ENCODE results near the gene TSPAN8.
"Not testable (repeated sequence)": the region's sequence is repeated elsewhere in the genome, so short reads cannot be mapped to it uniquely, and the experiment has no call there.

TSPAN8 gene

DNA sequence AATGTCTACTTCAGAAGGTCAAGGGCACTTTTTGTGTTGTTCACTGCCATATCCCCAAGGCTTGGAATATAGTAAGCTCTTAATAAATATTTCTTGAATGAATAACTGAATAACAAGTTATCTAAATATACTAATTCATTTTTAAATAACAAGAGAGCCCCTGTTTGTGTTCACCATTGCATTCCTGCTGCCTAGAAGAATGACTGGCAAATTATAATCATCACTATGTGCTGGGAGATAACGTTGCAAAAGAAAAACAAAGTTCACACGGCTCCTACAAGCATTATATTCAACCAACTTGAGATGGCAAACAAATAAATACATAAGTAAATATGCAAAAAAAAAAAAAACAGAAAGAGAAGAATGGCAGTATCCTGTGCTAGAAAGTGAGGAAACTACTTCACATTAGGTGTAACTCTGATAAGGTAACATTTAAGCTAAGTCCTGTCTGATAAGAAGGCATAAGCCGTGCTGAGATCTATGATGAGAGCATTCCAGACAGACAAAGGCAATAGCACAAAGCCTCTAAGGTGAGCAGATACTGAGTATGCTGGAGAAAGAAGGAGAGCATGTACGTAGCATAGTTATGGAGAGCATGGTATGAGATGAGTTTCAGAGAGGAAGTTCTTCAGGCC is 9.2 kb upstream of the TSPAN8 start:
- no peak for DNase-seq (ENCODE audit: insufficient read length, low spot score)
- no peak for TF ChIP-seq TAF1 (IDR thresholded peaks at IDR 0.05; ENCODE audit: low read depth, low read length)
- no peak for TF ChIP-seq SPI1 (IDR thresholded peaks at IDR 0.05; ENCODE audit: low read depth, low read length)
- no peak for TF ChIP-seq POU2F2 (IDR thresholded peaks at IDR 0.05; ENCODE audit: low read depth, low read length)
- no peak for TF ChIP-seq PAX5 (IDR thresholded peaks at IDR 0.05; ENCODE audit: insufficient read depth, low read length, severe bottlenecking)
- TF ChIP-seq POLR2AphosphoS5 (IDR thresholded peaks at IDR 0.05; ENCODE audit: low read depth, low read length), result no peak
- no peak for TF ChIP-seq POLR2A (IDR thresholded peaks at IDR 0.05; ENCODE audit: low read depth, low read length)
- no peak for FAIRE-seq

- DNase-seq (ENCODE audit: insufficient read length, low spot score), result no peak
- no peak for FAIRE-seq
- no peak for TF ChIP-seq SPI1 (IDR thresholded peaks at IDR 0.05; ENCODE audit: low read depth, low read length)
- no peak for TF ChIP-seq PAX5 (IDR thresholded peaks at IDR 0.05; ENCODE audit: insufficient read depth, low read length, severe bottlenecking)
- no peak for TF ChIP-seq TAF1 (IDR thresholded peaks at IDR 0.05; ENCODE audit: low read depth, low read length)
- TF ChIP-seq POLR2AphosphoS5 (IDR thresholded peaks at IDR 0.05; ENCODE audit: low read depth, low read length), result no peak
Observed at GRCh38 chr12:71166280-71166679, 8.5 kb upstream of the TSPAN8 start.

GRCh38 chr12:71165780-71166179 is 8.0 kb upstream of the TSPAN8 start:
- not testable (repeated sequence) for FAIRE-seq; DNase-seq (ENCODE audit: insufficient read length, low spot score)

- TF ChIP-seq TAF1 (IDR thresholded peaks at IDR 0.05; ENCODE audit: low read depth, low read length), result no peak
- DNase-seq (ENCODE audit: insufficient read length, low spot score) (no peak), FAIRE-seq (no peak)
Observed at GRCh38 chr12:71164568-71165197, 6.9 kb upstream of the TSPAN8 start.

DNA sequence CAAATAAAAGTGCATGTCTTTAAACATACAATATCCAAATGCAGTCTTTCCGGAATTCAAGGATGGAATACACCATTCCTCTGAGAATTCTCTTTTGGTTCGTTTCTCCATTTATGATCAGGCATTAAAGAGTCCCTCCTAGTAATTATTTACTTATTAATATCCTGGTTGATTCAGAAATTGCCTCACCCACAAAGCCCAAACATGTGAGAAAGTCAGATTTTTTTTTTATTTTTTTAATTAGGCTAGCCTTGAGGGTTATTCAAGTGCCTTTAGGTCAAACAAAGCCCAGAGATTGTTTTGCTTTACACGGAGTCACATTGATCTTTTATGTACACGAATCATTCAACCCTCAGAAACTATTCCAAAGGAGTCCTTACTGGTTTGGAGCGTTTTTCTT is 6.4 kb upstream of the TSPAN8 start:
- no peak for TF ChIP-seq SPI1 (IDR thresholded peaks at IDR 0.05; ENCODE audit: low read depth, low read length)
- no peak for TF ChIP-seq PAX5 (IDR thresholded peaks at IDR 0.05; ENCODE audit: insufficient read depth, low read length, severe bottlenecking)
- TF ChIP-seq TAF1 (IDR thresholded peaks at IDR 0.05; ENCODE audit: low read depth, low read length), result no peak
- TF ChIP-seq POLR2A (IDR thresholded peaks at IDR 0.05; ENCODE audit: low read depth, low read length), result no peak
- no peak for TF ChIP-seq POU2F2 (IDR thresholded peaks at IDR 0.05; ENCODE audit: low read depth, low read length)
- no peak for TF ChIP-seq POLR2AphosphoS5 (IDR thresholded peaks at IDR 0.05; ENCODE audit: low read depth, low read length)
- no peak for DNase-seq (ENCODE audit: insufficient read length, low spot score)
- no peak for FAIRE-seq

- no peak for DNase-seq (ENCODE audit: insufficient read length, low spot score)
- TF ChIP-seq POLR2AphosphoS5 (IDR thresholded peaks at IDR 0.05; ENCODE audit: low read depth, low read length), result no peak
- TF ChIP-seq POU2F2 (IDR thresholded peaks at IDR 0.05; ENCODE audit: low read depth, low read length), result no peak
- no peak for TF ChIP-seq SPI1 (IDR thresholded peaks at IDR 0.05; ENCODE audit: low read depth, low read length)
- no peak for TF ChIP-seq POLR2A (IDR thresholded peaks at IDR 0.05; ENCODE audit: low read depth, low read length)
- TF ChIP-seq PAX5 (IDR thresholded peaks at IDR 0.05; ENCODE audit: insufficient read depth, low read length, severe bottlenecking), result no peak
- no peak for TF ChIP-seq TAF1 (IDR thresholded peaks at IDR 0.05; ENCODE audit: low read depth, low read length)
- FAIRE-seq, result peak; percentile 26
Observed at GRCh38 chr12:71162832-71163763, 5.3 kb upstream of the TSPAN8 start.

DNA sequence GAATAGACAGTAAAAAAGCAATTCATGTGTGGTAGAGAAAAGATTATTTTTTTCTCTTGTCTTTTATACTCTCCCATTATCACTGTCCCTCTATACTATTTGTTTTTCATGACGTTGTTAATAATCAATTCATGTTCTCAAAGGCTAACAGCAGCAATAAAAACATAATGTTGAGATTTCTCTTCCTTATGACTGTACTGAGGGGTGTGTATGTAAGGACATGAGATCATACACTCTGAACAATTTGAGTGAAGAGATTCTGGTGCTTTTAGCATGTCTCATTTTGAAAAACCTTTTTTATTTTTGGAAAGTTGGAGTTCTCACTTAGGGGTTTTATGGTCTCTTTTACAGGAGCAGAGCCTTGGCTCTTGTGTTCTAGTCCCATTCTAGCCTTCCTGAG is 3.8 kb upstream of the TSPAN8 start:
- no peak for TF ChIP-seq POLR2A (IDR thresholded peaks at IDR 0.05; ENCODE audit: low read depth, low read length)
- no peak for TF ChIP-seq SPI1 (IDR thresholded peaks at IDR 0.05; ENCODE audit: low read depth, low read length)
- no peak for TF ChIP-seq POLR2AphosphoS5 (IDR thresholded peaks at IDR 0.05; ENCODE audit: low read depth, low read length)
- TF ChIP-seq TAF1 (IDR thresholded peaks at IDR 0.05; ENCODE audit: low read depth, low read length), result no peak
- no peak for TF ChIP-seq POU2F2 (IDR thresholded peaks at IDR 0.05; ENCODE audit: low read depth, low read length)
- TF ChIP-seq PAX5 (IDR thresholded peaks at IDR 0.05; ENCODE audit: insufficient read depth, low read length, severe bottlenecking), result no peak
- DNase-seq (ENCODE audit: insufficient read length, low spot score) (no peak), FAIRE-seq (no peak)

GRCh38 chr12:71160585-71160984 is 2.8 kb upstream of the TSPAN8 start:
- TF ChIP-seq POLR2A (IDR thresholded peaks at IDR 0.05; ENCODE audit: low read depth, low read length) (no peak), POU2F2 (IDR thresholded peaks at IDR 0.05; ENCODE audit: low read depth, low read length) (no peak), PAX5 (IDR thresholded peaks at IDR 0.05; ENCODE audit: insufficient read depth, low read length, severe bottlenecking) (no peak), SPI1 (IDR thresholded peaks at IDR 0.05; ENCODE audit: low read depth, low read length) (no peak), TAF1 (IDR thresholded peaks at IDR 0.05; ENCODE audit: low read depth, low read length) (no peak), POLR2AphosphoS5 (IDR thresholded peaks at IDR 0.05; ENCODE audit: low read depth, low read length) (no peak)
- DNase-seq (ENCODE audit: insufficient read length, low spot score), result no peak
- FAIRE-seq, result no peak

- no peak for DNase-seq (ENCODE audit: insufficient read length, low spot score)
- TF ChIP-seq TAF1 (IDR thresholded peaks at IDR 0.05; ENCODE audit: low read depth, low read length) (no peak), POLR2A (IDR thresholded peaks at IDR 0.05; ENCODE audit: low read depth, low read length) (no peak), POLR2AphosphoS5 (IDR thresholded peaks at IDR 0.05; ENCODE audit: low read depth, low read length) (no peak), PAX5 (IDR thresholded peaks at IDR 0.05; ENCODE audit: insufficient read depth, low read length, severe bottlenecking) (no peak), SPI1 (IDR thresholded peaks at IDR 0.05; ENCODE audit: low read depth, low read length) (no peak), POU2F2 (IDR thresholded peaks at IDR 0.05; ENCODE audit: low read depth, low read length) (no peak)
- no peak for FAIRE-seq
Observed at GRCh38 chr12:71159878-71160277, 2.1 kb upstream of the TSPAN8 start.
